ENCODE measurements around the gene TBX1. TPM values are rescaled to one million over a fixed set of nuclear protein-coding genes. Genes with fewer than 3 reads are reported as not detected.
A peak's percentile ranks its signal among the peaks of the same experiment; 100 is the strongest.

TBX1 gene
- total RNA-seq, 1 experiment from 2014 or later, result 3.9 TPM

DNA sequence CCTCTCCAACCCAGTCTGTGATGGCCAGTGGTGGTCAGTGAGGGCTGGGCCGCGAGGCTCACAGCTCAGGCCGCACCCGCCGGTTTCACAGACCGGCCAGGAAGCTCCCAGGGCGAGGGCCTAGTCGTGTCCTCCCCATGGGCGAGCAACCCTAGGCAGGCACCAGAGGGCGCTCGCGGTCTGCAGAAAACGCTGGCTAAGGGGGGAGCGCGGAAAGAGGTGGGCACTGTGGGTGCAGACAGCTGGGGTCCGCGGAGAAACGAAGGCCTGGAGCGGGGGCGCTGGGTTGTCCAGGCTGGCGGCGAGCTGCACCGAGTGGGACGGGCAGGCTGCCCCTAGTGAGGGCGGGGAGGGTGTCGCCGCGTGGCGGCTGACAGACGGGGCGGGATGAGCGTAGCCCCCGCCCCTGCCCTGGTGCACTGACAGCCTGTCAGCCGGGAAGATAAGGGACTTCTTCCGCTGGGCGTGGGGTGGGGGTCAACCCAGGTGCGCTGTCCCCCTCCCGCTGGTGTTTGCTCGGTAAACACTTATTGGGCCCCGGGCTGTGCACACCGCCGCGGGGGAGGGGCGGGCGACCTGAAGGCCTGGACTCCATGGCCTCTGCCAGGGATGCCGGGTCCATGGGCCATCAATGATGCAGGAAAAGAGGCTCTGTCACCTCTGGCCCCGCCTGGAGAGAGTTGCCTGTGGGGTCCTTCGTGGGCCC lies 29.8 kb upstream of the TBX1 start (continued):
- TF ChIP-seq, protein P1, sequence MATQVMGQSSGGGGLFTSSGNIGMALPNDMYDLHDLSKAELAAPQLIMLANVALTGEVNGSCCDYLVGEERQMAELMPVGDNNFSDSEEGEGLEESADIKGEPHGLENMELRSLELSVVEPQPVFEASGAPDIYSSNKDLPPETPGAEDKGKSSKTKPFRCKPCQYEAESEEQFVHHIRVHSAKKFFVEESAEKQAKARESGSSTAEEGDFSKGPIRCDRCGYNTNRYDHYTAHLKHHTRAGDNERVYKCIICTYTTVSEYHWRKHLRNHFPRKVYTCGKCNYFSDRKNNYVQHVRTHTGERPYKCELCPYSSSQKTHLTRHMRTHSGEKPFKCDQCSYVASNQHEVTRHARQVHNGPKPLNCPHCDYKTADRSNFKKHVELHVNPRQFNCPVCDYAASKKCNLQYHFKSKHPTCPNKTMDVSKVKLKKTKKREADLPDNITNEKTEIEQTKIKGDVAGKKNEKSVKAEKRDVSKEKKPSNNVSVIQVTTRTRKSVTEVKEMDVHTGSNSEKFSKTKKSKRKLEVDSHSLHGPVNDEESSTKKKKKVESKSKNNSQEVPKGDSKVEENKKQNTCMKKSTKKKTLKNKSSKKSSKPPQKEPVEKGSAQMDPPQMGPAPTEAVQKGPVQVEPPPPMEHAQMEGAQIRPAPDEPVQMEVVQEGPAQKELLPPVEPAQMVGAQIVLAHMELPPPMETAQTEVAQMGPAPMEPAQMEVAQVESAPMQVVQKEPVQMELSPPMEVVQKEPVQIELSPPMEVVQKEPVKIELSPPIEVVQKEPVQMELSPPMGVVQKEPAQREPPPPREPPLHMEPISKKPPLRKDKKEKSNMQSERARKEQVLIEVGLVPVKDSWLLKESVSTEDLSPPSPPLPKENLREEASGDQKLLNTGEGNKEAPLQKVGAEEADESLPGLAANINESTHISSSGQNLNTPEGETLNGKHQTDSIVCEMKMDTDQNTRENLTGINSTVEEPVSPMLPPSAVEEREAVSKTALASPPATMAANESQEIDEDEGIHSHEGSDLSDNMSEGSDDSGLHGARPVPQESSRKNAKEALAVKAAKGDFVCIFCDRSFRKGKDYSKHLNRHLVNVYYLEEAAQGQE (IDR thresholded peaks at IDR 0.05; ENCODE audit: low read depth), result no peak
- TF ChIP-seq CBX3 (IDR thresholded peaks at IDR 0.05; ENCODE audit: low read depth) (no peak), SIN3A (IDR thresholded peaks at IDR 0.05; ENCODE audit: low read depth) (no peak), EGR1 (IDR thresholded peaks at IDR 0.05; ENCODE audit: low read depth) (no peak), EZH2 (IDR thresholded peaks at IDR 0.05) (no peak), FOSL1 (IDR thresholded peaks at IDR 0.05; ENCODE audit: low read depth) (no peak)
- TF ChIP-seq, protein P2, sequence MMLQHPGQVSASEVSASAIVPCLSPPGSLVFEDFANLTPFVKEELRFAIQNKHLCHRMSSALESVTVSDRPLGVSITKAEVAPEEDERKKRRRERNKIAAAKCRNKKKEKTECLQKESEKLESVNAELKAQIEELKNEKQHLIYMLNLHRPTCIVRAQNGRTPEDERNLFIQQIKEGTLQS (IDR thresholded peaks at IDR 0.05), result no peak

DNA sequence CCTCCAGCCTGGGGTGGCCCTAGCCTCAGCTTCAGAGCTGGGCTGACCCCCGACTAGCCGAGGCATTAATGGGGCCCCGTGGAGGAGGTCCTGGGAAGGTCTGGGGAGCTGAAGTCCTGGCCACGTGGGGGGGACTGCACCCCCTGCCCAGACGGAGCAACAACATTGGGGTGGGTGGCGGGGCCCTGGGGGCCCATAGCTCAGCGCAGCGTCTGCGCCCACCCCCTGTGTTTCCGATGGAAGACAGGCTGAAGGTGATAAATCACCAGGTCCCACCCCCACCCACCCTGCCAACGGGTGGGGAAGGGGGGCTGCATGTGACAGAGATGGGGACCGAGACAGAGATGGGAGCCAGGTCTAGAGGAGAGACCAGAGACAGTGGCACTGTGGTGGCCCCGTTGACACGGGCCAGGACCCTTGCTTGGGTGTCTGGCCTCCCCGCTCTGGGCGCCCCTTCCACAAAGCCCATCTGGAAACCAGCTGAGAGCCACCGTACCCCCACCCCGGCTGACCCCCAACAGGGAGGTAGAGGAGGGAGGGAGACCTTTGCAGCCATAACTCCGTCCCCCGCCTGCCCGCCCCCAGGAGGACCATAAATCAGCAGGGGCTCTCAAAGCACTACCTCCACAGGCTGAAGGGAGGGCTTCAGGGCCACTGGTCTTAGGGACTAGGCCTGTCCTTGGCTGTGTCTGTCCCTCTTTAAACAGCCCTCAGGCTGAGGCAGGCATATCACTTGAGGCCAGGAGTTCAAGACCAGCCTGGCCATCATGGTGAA lies 29.0 kb upstream of the TBX1 start:
- RAD21 ChIA-PET (ENCODE audit: low non-redundant PET in 1 of 2, low total read pairs in 2 of 2, uncharacterized antibody in 2 of 2, unreplicated experiment in 2 of 2), result interaction anchor here (1.3 to 2.3 kb wide), 4 partner anchors 52 to 179 kb away, joined by 3 to 43 read pairs (median 16); no protein-coding TSS in a partner anchor
- Histone ChIP-seq H3K9ac (ENCODE audit: low read length) (no peak overlapping the region), H2AFZ (ENCODE audit: low read depth, low read length, poor library complexity, severe bottlenecking) (no peak overlapping the region), H3K4me2 (ENCODE audit: low read length) (peak overlapping the region; percentile 88), H3K4me3 (replicated peaks in 1 of 2; ENCODE audit: low read depth in 1 of 2, low read length in 2 of 2) (no peak overlapping the region), H3K9me2 (ENCODE audit: insufficient read depth) (no peaks in the 10 kb centered on the region), H3K27me3 (ENCODE audit: insufficient read depth, low read length) (no peaks in the 10 kb centered on the region), H3K9me3 (ENCODE audit: control insufficient read depth in 1 of 2, insufficient read depth in 1 of 2, low read depth in 1 of 2, low read length in 2 of 2) (no peaks in the 10 kb centered on the region), H3K79me2 (ENCODE audit: insufficient read depth, low read length) (no peaks in the 10 kb centered on the region), H3K36me3 (ENCODE audit: control insufficient read depth in 1 of 2, insufficient read depth in 2 of 2, low read length in 2 of 2) (no peaks in the 10 kb centered on the region), H3K4me1 (ENCODE audit: control insufficient read depth in 1 of 2, insufficient read depth in 2 of 2, low read length in 2 of 2) (peaks cover 0 to 12% of the 10 kb centered on the region in 2 experiments; a peak in 2 of 4 replicates), H4K20me1 (ENCODE audit: insufficient read depth) (no peaks in the 10 kb centered on the region), H3K27ac (ENCODE audit: low read depth, low read length) (no peak overlapping the region)
- TF ChIP-seq JUND (IDR thresholded peaks at IDR 0.05) (no peak), EZH2 (IDR thresholded peaks at IDR 0.05) (no peak)
- CTCF ChIA-PET, result interaction anchor here (1.1 to 3.9 kb wide), 11 partner anchors 10 to 398 kb away, joined by 3 to 123 read pairs (median 7); no protein-coding TSS in a partner anchor
- intact Hi-C loops (cut with micrococcal nuclease), result loop anchor here (2.0 kb wide), 2 partner anchors 25 to 227 kb away; no protein-coding TSS in a partner anchor
- ATAC-seq (no peak), DNase-seq (ENCODE audit: low read depth, low spot score) (no peak)
- POLR2A ChIA-PET, result no interaction called here
- no TSS peak for BruUV-seq (replicated peaks)

All from HCT116 (cell line).